Effector memory CD8-positive, alpha-beta T cell (primary cell): ENCODE measurements around the gene GPX7.
A peak's percentile ranks its signal among the peaks of the same experiment; 100 is the strongest.
"Not testable (repeated sequence)": the region's sequence is repeated elsewhere in the genome, so short reads cannot be mapped to it uniquely, and the experiment has no call there.

Experiments
- ATAC-seq: fragments of 150-1000 bp; cut with Tn5 transposase; replicated peaks from 2 replicates; pipeline ENCODE4 v1.10.0; 2021; ENCODE audit warnings: mild to moderate bottlenecking, moderate library complexity
- DNase-seq, 3 experiments: peaks; one replicate each; pipeline ENCODE4 v3.0.0; 2021
- H3K27ac Mint-ChIP-seq, 2 donors: one replicate each; pipeline ENCODE4 v1.8.0; 2022; ENCODE audit warnings: mild to moderate bottlenecking in 2 of 2, mixed read lengths in 2 of 2, moderate library complexity in 2 of 2
- H3K27me3 Mint-ChIP-seq, 2 donors: one replicate each; pipeline ENCODE4 v1.8.0; 2022; ENCODE audit warnings: mixed read lengths in 2 of 2
- H3K36me3 Mint-ChIP-seq: one replicate; pipeline ENCODE4 v1.8.0; 2022; ENCODE audit warnings: mild to moderate bottlenecking, moderate library complexity, mixed read lengths; ENCODE audit not compliant: insufficient read depth
- H3K4me1 Mint-ChIP-seq, 2 donors: one replicate each; pipeline ENCODE4 v1.8.0; 2022; ENCODE audit warnings: low read depth in 2 of 2, mixed read lengths in 2 of 2
- H3K4me3 Mint-ChIP-seq, 2 donors: one replicate each; pipeline ENCODE4 v1.8.0; 2022; ENCODE audit warnings: mild to moderate bottlenecking in 2 of 2, mixed read lengths in 2 of 2, moderate library complexity in 2 of 2
- H3K9me3 Mint-ChIP-seq, 2 donors: one replicate each; pipeline ENCODE4 v1.8.0; 2022; ENCODE audit warnings: mixed read lengths in 2 of 2

The GPX7 gene

DNA sequence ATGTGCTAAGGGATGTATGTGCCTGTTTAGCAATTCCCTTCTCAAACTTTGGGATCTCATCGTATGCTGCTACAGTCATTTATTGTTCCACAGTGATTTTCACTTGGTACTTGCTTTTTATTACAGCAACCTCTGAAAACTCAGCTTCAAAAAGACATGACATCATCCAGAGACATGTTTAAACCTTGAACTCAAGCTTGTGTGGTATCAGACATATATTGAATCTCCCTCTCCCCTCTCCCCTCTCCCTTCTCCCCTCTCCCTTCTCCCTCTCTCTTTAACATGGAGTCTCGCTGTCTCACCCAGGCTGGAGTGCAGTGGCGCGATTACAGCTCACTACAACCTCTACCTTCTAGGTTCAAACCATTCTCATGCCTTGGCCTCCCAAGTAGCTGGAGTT lies 29.8 kb upstream of the GPX7 start:
- H3K27ac Mint-ChIP-seq: no peak overlapping the region
- no peaks in the 10 kb centered on the region for H3K27me3 Mint-ChIP-seq
- no peaks in the 10 kb centered on the region for H3K9me3 Mint-ChIP-seq
- ATAC-seq: no peak
- no peak overlapping the region for H3K4me3 Mint-ChIP-seq
- peaks cover 7 to 10% of the 10 kb centered on the region in 2 donors for H3K4me1 Mint-ChIP-seq
- peaks cover 4% of the 10 kb centered on the region for H3K36me3 Mint-ChIP-seq
- DNase-seq: no peak

DNA sequence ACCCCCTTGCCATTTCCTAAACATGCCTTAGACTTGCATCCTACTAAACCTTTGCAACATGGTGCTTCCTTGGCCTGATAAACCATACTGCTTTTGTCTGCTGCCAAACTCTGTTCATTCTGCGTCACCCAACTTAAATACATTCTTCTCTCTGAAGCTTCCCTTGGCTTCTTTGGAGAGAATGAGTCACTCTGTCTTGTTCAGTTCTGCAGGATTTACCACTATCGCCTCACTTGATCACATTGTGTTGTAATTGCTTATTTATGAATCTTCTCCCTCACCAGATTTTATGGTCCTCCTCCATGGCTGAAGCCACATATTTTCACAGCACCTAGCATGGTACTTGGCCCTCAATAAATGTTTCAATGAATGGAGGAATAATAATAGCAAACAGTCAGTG lies 27.6 kb upstream of the GPX7 start:
- Mint-ChIP-seq H3K27ac (no peak overlapping the region), H3K36me3 (peaks cover 4% of the 10 kb centered on the region), H3K9me3 (no peaks in the 10 kb centered on the region), H3K27me3 (no peaks in the 10 kb centered on the region), H3K4me1 (peaks cover 9 to 13% of the 10 kb centered on the region in 2 donors), H3K4me3 (no peak overlapping the region)
- DNase-seq (no peak), ATAC-seq (no peak)

DNA sequence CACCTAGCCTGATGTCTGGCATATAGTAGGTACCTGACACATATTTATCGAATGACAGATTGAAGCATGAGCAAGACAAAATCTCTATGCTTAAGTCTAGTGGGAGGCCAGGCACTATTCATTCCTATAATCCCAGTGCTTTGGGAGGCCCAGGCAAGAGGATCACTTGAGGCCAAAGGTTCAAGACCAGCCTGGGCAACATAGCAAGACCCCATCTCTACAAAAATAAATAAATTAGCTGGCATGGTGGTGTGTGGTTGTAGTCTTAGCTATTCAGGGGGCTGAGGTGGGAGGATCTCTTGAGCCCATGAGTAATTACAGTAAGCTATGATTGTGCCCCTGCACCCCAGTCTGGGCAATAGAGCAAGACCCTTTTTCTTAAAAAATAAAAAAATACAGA lies 26.1 kb upstream of the GPX7 start:
- Mint-ChIP-seq H3K4me1 (peaks cover 10 to 17% of the 10 kb centered on the region in 2 donors), H3K4me3 (no peak overlapping the region), H3K27me3 (no peaks in the 10 kb centered on the region), H3K36me3 (peaks cover 4% of the 10 kb centered on the region), H3K9me3 (no peaks in the 10 kb centered on the region), H3K27ac (no peak overlapping the region)
- DNase-seq: no peak
- no peak for ATAC-seq

DNA sequence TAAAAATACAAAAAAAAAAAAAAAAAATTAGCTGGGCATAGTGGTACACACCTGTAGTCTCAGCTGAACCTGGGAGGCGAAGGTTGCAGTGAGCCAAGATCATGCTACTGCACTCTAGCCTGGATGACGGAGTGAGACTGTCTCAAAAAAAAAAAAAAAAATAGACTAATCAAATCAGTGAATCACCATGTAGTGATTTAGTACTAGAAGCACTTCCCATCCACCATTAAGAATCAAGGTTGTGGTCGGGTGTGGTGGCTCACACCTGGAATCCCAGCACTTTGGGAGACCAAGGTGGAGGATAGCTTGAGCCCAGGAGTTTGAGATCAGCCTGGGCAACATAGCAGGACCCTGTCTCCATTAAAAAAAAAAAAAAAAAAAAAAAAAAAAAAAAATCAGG lies 24.1 kb upstream of the GPX7 start:
- H3K9me3 Mint-ChIP-seq, H3K27ac Mint-ChIP-seq, ATAC-seq, H3K4me3 Mint-ChIP-seq, DNase-seq, H3K36me3 Mint-ChIP-seq, H3K27me3 Mint-ChIP-seq: not testable (repeated sequence)
- H3K4me1 Mint-ChIP-seq: peaks cover 7 to 17% of the 10 kb centered on the region in 2 donors

DNA sequence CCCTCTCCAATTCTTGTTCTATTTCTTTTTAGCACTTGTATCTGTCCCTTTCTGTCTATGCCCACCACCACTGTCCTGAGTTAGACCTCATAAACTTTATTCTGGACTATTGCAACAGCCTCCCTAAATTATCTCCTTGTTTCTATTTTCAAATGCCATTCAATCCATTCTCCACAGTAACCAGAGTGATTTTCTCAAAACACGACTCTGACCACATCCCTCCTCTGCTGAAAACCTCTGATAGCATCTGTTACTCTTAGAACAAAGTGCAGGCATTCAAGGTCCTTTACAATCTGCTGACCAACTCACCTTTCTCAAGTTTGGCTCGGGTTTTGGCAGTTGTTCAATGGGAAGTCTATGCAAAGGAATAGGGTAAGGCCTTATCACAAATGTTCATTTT lies 22.8 kb upstream of the GPX7 start:
- H3K9me3 Mint-ChIP-seq: no peaks in the 10 kb centered on the region
- H3K4me1 Mint-ChIP-seq: peaks cover 7 to 17% of the 10 kb centered on the region in 2 donors
- peak overlapping the region in 1 of 2 donors; percentile 33 for H3K27ac Mint-ChIP-seq
- H3K4me3 Mint-ChIP-seq: no peak overlapping the region
- H3K36me3 Mint-ChIP-seq: peaks cover 4% of the 10 kb centered on the region
- DNase-seq (no peak), ATAC-seq (no peak)
- no peaks in the 10 kb centered on the region for H3K27me3 Mint-ChIP-seq

DNA sequence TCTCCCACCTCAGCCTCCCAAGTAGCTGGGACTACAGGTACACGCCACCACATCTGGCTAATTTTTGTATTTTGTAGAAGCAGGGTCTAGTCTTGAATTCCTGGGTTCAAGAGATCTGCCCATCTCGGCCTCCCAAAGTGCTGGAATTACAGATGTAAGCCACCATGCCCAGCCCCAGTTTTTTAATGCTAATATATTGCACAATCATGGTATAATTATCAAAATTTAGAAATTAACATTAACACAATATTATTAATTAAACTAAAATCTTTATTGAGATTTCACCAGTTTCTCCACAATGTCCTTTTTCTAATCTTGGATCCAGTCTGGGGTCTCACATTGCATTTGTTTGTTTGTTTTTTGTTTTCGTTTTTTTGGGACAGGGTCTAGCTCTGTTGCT lies 21.9 kb upstream of the GPX7 start:
- H3K4me1 Mint-ChIP-seq: peaks cover 7 to 15% of the 10 kb centered on the region in 2 donors
- H3K36me3 Mint-ChIP-seq: peaks cover 4% of the 10 kb centered on the region
- H3K27me3 Mint-ChIP-seq: no peaks in the 10 kb centered on the region
- DNase-seq: no peak
- no peak overlapping the region for H3K27ac Mint-ChIP-seq
- no peak for ATAC-seq
- no peak overlapping the region for H3K4me3 Mint-ChIP-seq
- no peaks in the 10 kb centered on the region for H3K9me3 Mint-ChIP-seq

DNA sequence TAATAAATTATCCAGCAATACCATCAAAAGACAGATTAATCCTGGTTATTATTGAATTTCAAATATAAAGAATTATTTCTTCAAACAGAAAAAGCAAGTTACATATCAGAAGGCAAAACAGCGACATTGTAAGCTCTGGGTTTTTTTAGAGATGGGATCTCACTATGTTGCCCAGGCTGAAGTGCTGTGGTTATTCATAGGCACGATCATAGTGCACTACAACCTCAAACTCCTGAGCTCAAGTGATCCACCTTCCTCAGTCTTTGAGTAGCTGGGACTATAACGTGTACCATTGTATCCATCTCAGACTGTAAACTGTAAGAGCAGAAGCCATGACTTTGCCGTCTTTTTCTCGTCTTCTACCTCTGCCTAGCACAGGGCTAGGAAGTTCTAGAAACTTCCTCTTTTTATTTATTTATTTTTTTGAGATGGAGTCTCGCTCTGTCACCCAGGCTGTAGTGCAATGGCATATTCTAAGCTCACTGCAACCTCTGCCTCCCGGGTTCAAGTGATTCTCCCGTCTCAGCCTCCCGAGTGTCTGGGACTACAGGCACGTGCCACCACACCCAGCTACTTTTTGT lies 20.0 kb upstream of the GPX7 start:
- H3K27ac Mint-ChIP-seq: no peak overlapping the region

DNA sequence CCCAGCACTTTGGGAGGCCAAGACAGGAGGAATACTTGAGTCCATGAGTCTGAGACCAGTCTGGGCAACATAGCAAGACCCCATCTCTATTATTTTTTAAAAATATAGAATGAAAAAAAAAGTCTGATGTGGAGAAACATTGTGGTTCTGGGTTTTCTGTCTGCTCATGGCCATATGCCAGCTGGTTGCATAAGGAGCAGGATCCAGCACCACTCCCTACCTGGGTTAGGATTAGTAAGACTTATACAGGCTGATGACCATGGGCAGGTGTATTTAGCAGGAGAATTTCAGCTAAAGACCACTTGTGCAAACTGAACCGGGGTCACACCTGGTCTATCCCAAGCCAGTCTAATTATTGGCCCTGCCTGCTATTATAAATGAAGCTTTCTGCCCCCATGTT lies 16.7 kb upstream of the GPX7 start:
- H3K4me3 Mint-ChIP-seq: no peak overlapping the region
- no peak for ATAC-seq
- H3K36me3 Mint-ChIP-seq: peaks cover 4% of the 10 kb centered on the region
- no peak for DNase-seq
- no peaks in the 10 kb centered on the region for H3K4me1 Mint-ChIP-seq
- H3K27ac Mint-ChIP-seq: no peak overlapping the region
- no peaks in the 10 kb centered on the region for H3K27me3 Mint-ChIP-seq
- no peaks in the 10 kb centered on the region for H3K9me3 Mint-ChIP-seq

More for the DNA sequence above, 20.0 kb upstream of the GPX7 start:
- Mint-ChIP-seq H3K9me3 (no peaks in the 10 kb centered on the region), H3K36me3 (peaks cover 4% of the 10 kb centered on the region), H3K27me3 (no peaks in the 10 kb centered on the region), H3K4me3 (no peak overlapping the region), H3K4me1 (peaks cover 7 to 13% of the 10 kb centered on the region in 2 donors)
- ATAC-seq: no peak
- no peak for DNase-seq

DNA sequence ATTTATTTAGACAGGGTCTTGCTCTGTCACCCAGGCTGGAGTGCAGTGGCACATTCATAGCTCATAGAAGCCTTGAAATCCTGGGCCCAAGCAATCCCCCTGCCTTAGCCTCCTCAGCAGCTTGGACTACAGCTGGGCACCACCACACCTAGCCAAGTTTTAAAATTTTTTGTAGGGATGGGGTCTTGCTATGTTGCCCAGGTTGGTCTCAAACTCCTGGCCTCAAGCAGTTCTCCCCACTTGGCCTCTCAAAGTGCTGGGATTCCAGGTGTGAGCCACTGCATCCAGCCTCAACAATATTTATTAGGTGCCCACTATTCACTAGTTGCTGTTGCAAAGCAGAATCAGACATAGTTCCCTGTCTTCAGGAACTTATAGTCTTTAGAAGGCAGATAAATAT lies 14.1 kb upstream of the GPX7 start:
- H3K27ac Mint-ChIP-seq: no peak overlapping the region
- ATAC-seq (no peak), DNase-seq (no peak)
- H3K4me3 Mint-ChIP-seq: no peak overlapping the region
- no peaks in the 10 kb centered on the region for H3K27me3 Mint-ChIP-seq
- H3K4me1 Mint-ChIP-seq: no peaks in the 10 kb centered on the region
- H3K36me3 Mint-ChIP-seq: peaks cover under 1% of the 10 kb centered on the region
- no peaks in the 10 kb centered on the region for H3K9me3 Mint-ChIP-seq

DNA sequence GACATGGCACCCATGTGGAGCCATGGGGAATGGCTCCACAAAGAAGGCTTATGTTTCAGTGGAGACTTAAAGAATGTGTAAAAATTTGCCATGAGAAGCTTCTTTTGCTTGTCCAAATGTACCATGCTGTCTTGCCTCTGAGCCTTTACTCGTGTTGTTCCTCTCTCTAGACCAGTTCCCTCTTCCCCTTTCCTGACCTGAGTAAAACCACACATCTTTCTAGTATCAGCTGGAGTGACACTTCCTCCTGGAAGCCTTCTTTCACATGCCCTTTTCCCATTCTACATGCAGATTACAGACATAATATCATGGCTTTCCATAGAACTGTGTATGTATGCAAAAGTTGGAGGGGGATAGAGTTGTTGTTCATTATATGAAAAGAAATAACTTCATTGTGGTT lies 13.6 kb upstream of the GPX7 start:
- Mint-ChIP-seq H3K9me3 (no peaks in the 10 kb centered on the region), H3K36me3 (no peaks in the 10 kb centered on the region), H3K27me3 (no peaks in the 10 kb centered on the region), H3K4me1 (no peaks in the 10 kb centered on the region), H3K27ac (no peak overlapping the region), H3K4me3 (no peak overlapping the region)
- ATAC-seq (no peak), DNase-seq (no peak)

DNA sequence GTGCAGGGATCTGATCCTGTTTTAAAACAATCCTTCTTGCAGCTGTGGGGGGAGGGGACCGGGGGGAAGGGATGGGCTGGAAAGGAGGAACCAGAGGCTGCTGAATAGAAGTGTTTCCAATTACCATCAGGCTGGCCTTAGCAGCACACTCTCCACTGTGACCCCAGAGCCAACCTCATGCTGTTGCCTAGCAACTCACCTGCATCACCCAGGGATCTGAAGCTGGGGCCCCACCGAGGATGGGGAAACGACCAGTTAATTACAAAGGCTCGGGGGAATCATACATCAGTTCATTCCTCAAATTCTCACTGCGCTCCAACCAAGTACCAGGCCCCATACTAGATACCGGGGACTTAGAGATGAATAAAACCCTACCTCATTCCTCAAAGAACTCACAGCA lies 11.9 kb upstream of the GPX7 start:
- no peaks in the 10 kb centered on the region for H3K4me1 Mint-ChIP-seq
- ATAC-seq: no peak

DNA sequence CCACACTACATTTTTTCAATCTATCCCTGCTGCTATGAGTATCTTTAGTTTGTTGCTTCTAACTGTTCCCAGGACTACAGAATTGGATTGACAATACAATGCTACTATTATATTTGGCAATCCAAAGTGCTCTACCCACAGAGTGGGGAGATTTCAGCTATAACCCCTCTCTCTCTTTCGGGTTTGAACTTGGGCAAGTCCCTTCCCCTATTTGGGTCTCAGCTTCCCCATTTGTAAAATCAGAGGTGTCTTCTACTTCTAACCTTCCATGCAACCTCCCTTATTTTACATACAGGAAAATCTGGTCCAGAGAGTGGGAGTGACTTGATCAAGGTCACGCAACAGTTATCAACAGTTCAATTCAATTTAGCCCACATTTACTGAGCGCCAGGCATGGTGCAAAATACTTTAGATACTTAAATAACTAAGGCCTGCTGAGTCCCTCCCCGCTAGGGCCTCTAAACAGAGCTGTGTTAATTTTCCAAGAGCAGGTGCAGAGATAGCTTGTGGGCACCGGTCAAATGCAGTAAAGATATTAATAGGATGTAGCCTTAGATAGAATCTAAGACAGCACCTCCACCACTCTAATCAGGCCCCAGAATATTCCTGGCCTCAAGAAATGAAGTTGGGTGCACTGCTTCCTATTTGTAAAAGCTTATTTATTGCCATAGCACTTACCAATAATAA lies 9.4 kb upstream of the GPX7 start:
- H3K36me3 Mint-ChIP-seq: peaks cover 6% of the 10 kb centered on the region
- no peak for ATAC-seq

More for the DNA sequence above, 11.9 kb upstream of the GPX7 start:
- H3K9me3 Mint-ChIP-seq: no peaks in the 10 kb centered on the region
- no peaks in the 10 kb centered on the region for H3K27me3 Mint-ChIP-seq
- H3K27ac Mint-ChIP-seq: no peak overlapping the region
- peaks cover 2% of the 10 kb centered on the region for H3K36me3 Mint-ChIP-seq
- H3K4me3 Mint-ChIP-seq: no peak overlapping the region
- no peak for DNase-seq

DNA sequence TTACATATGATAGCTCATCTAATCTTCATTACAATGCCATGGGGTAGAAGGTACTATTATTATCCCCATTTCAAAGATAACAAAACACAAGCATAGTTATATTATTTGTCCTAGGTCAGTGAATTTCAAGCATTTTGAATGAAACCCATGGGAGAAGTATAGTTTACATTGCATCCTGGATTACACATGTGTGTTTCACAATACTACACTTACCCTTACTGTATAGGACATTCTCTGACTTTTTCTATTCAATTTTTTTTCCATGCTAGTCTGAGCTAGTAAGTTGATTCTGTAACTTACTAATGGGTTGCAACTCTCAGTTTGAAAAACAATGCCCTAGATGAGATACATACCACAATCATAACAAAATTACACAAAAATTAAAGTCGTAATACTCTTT lies 8.7 kb upstream of the GPX7 start:
- Mint-ChIP-seq H3K4me1 (peaks cover 0 to 4% of the 10 kb centered on the region in 2 donors), H3K27me3 (no peaks in the 10 kb centered on the region), H3K27ac (no peak overlapping the region), H3K36me3 (peaks cover 6% of the 10 kb centered on the region), H3K9me3 (no peaks in the 10 kb centered on the region), H3K4me3 (no peak overlapping the region)
- ATAC-seq: no peak
- DNase-seq: no peak

More for the DNA sequence above, 9.4 kb upstream of the GPX7 start:
- no peaks in the 10 kb centered on the region for H3K9me3 Mint-ChIP-seq
- no peak for DNase-seq
- H3K27me3 Mint-ChIP-seq: no peaks in the 10 kb centered on the region
- peak overlapping the region in 1 of 2 donors; percentile 44 for H3K27ac Mint-ChIP-seq
- peaks cover 0 to under 1% of the 10 kb centered on the region in 2 donors for H3K4me1 Mint-ChIP-seq
- no peak overlapping the region for H3K4me3 Mint-ChIP-seq

DNA sequence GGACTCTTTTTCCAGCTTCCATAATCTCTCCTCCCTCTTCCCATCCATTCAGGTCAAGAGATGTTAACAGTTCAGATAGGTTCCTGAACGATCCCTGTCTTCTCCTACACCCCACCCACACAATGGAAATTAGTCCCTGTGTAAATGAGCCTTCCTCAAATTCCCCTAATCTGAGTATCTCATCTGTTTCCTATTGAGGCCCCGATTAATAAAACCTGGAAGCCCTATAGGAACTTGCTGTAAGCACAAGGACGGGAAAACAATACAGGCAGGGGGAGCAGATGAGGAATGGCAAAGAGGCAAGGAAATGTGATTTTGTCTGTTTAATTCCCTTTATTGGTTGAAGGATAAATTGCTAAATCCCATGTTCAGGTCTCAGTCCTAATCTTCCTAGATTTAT lies 7.1 kb upstream of the GPX7 start:
- Mint-ChIP-seq H3K27ac (no peak overlapping the region), H3K4me3 (no peak overlapping the region), H3K4me1 (peaks cover 0 to 4% of the 10 kb centered on the region in 2 donors), H3K36me3 (peaks cover 10% of the 10 kb centered on the region), H3K27me3 (no peaks in the 10 kb centered on the region), H3K9me3 (no peaks in the 10 kb centered on the region)
- ATAC-seq: no peak
- DNase-seq: no peak
